ENCODE results near the gene GAREM1.

Gene GAREM1

DNA sequence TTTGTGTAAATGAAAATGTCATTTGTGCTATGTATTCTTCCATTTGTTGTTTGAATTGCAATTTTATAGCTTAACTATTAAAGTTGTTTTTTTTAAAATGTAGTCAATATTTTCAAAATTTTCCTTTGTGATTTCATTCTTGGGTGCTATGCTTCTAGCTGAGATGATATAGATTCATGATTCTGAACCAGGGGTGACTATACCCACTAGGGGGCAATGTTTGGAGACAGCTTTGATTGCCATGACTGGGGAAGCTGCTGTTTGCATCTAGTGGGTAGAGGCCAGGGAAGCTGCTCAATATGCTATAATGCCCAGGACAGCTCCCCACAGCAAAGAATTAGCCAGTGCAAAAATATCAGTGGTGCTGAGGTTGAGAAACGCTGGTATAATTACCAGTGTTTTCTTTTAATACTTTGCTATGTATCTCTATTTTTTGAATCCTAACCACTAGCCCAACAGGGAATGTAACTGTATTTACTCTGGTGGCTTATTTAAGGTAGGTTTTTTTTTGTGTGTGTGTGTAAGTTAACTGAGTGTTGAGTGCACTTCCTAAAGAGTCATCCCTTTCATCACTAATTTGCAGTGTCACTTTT, 181.1 kb downstream of the GAREM1 start:
- Histone ChIP-seq H3K36me3 (ENCODE audit: control insufficient read depth, insufficient read depth, low read length) (peaks cover 1% of the 10 kb centered on the region), H3K79me1 (ENCODE audit: low read length) (no peaks in the 10 kb centered on the region), H3K4ac (ENCODE audit: low read depth, low read length) (no peak overlapping the region), H3K56ac (ENCODE audit: low read length) (no peak overlapping the region), H3K79me2 (ENCODE audit: control insufficient read depth, insufficient read depth, low read length) (no peaks in the 10 kb centered on the region), H3K9ac (ENCODE audit: low read length) (no peak overlapping the region), H3K4me2 (ENCODE audit: low read length) (no peak overlapping the region), H2AK5ac (ENCODE audit: low read length) (no peak overlapping the region), H3K27ac (ENCODE audit: low read depth, low read length) (no peak overlapping the region), H3K18ac (ENCODE audit: low read length) (no peak overlapping the region), H2BK120ac (ENCODE audit: low read depth, low read length) (no peak overlapping the region), H3K4me3 (ENCODE audit: low read length) (no peak overlapping the region), H2BK5ac (ENCODE audit: low read length) (no peak overlapping the region), H3K4me1 (ENCODE audit: control insufficient read depth, low read depth, low read length) (no peaks in the 10 kb centered on the region), H4K8ac (ENCODE audit: low read depth, low read length) (no peak overlapping the region), H4K5ac (ENCODE audit: low read length) (no peak overlapping the region), H3K23ac (ENCODE audit: low read length) (no peak overlapping the region), H3K27me3 (ENCODE audit: insufficient read depth, low read length, poor library complexity) (no peaks in the 10 kb centered on the region), H2BK15ac (replicated peaks; ENCODE audit: low read depth) (no peak overlapping the region)
- no CpG with 5 or more reads among the region's 1 CpG for WGBS (ENCODE audit: extremely low coverage, insufficient coverage, low lambda C conversion rate)
- peak; percentile 82 for DNase-seq

GRCh38 chr18:32287873-32288272, 182.8 kb downstream of the GAREM1 start:
- Histone ChIP-seq H3K18ac (ENCODE audit: low read length) (no peak overlapping the region), H2BK120ac (ENCODE audit: low read depth, low read length) (no peak overlapping the region), H3K79me2 (ENCODE audit: control insufficient read depth, insufficient read depth, low read length) (no peaks in the 10 kb centered on the region), H3K9ac (ENCODE audit: low read length) (no peak overlapping the region), H3K56ac (ENCODE audit: low read length) (no peak overlapping the region), H4K5ac (ENCODE audit: low read length) (no peak overlapping the region), H3K4ac (ENCODE audit: low read depth, low read length) (no peak overlapping the region), H2BK5ac (ENCODE audit: low read length) (no peak overlapping the region), H2BK15ac (replicated peaks; ENCODE audit: low read depth) (no peak overlapping the region), H4K8ac (ENCODE audit: low read depth, low read length) (no peak overlapping the region), H3K4me2 (ENCODE audit: low read length) (no peak overlapping the region), H2AK5ac (ENCODE audit: low read length) (no peak overlapping the region), H3K23ac (ENCODE audit: low read length) (no peak overlapping the region), H3K27me3 (ENCODE audit: insufficient read depth, low read length, poor library complexity) (no peaks in the 10 kb centered on the region), H3K4me1 (ENCODE audit: control insufficient read depth, low read depth, low read length) (no peaks in the 10 kb centered on the region), H3K4me3 (ENCODE audit: low read length) (no peak overlapping the region), H3K79me1 (ENCODE audit: low read length) (no peaks in the 10 kb centered on the region), H3K36me3 (ENCODE audit: control insufficient read depth, insufficient read depth, low read length) (peaks cover 1% of the 10 kb centered on the region), H3K27ac (ENCODE audit: low read depth, low read length) (no peak overlapping the region)
- no peak for DNase-seq
- 100% methylated on average over 2 of the region's 9 CpGs for WGBS (ENCODE audit: extremely low coverage, insufficient coverage, low lambda C conversion rate)

- DNase-seq = peak; percentile 80
- Histone ChIP-seq H3K4me1 (ENCODE audit: control insufficient read depth, low read depth, low read length) (no peaks in the 10 kb centered on the region), H2AK5ac (ENCODE audit: low read length) (no peak overlapping the region), H2BK15ac (replicated peaks; ENCODE audit: low read depth) (no peak overlapping the region), H2BK5ac (ENCODE audit: low read length) (no peak overlapping the region), H3K4ac (ENCODE audit: low read depth, low read length) (no peak overlapping the region), H3K56ac (ENCODE audit: low read length) (no peak overlapping the region), H3K27ac (ENCODE audit: low read depth, low read length) (no peak overlapping the region), H3K4me2 (ENCODE audit: low read length) (no peak overlapping the region), H4K5ac (ENCODE audit: low read length) (no peak overlapping the region), H3K36me3 (ENCODE audit: control insufficient read depth, insufficient read depth, low read length) (peaks cover 1% of the 10 kb centered on the region), H3K4me3 (ENCODE audit: low read length) (no peak overlapping the region), H3K9ac (ENCODE audit: low read length) (no peak overlapping the region), H4K8ac (ENCODE audit: low read depth, low read length) (no peak overlapping the region), H3K79me2 (ENCODE audit: control insufficient read depth, insufficient read depth, low read length) (no peaks in the 10 kb centered on the region), H3K23ac (ENCODE audit: low read length) (no peak overlapping the region), H2BK120ac (ENCODE audit: low read depth, low read length) (no peak overlapping the region), H3K18ac (ENCODE audit: low read length) (no peak overlapping the region), H3K79me1 (ENCODE audit: low read length) (no peaks in the 10 kb centered on the region), H3K27me3 (ENCODE audit: insufficient read depth, low read length, poor library complexity) (no peaks in the 10 kb centered on the region)
- WGBS (ENCODE audit: extremely low coverage, insufficient coverage, low lambda C conversion rate) = no CpG with 5 or more reads among the region's 16 CpGs
Observed at GRCh38 chr18:32287249-32287648, 183.4 kb downstream of the GAREM1 start.

DNA sequence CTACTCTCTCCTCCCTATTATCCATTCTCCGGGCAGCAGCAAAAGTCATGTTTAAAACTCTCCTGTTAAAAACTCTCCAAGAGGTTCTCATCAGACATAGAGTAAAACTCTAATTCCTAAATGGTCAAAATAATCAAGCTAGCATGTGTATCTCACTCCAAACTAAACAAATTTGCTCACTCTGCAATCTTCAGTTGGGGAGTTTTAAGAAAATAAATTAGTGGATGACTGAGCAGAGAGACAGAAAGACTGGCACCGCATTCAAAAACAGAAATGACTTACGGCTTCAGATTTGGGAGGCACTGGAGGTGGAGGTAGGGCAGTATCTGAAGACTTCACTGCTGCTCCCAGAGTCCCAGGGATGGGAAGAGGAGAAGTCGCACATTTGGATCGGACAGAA, 183.9 kb downstream of the GAREM1 start:
- H2AK5ac ChIP-seq (ENCODE audit: low read length) = no peak overlapping the region
- H4K5ac ChIP-seq (ENCODE audit: low read length) = no peak overlapping the region
- no peak overlapping the region for H2BK15ac ChIP-seq (replicated peaks; ENCODE audit: low read depth)
- no peaks in the 10 kb centered on the region for H3K27me3 ChIP-seq (ENCODE audit: insufficient read depth, low read length, poor library complexity)
- DNase-seq = no peak
- no peaks in the 10 kb centered on the region for H3K79me1 ChIP-seq (ENCODE audit: low read length)
- H3K56ac ChIP-seq (ENCODE audit: low read length) = no peak overlapping the region
- no peaks in the 10 kb centered on the region for H3K79me2 ChIP-seq (ENCODE audit: control insufficient read depth, insufficient read depth, low read length)
- no CpG with 5 or more reads among the region's 5 CpGs for WGBS (ENCODE audit: extremely low coverage, insufficient coverage, low lambda C conversion rate)
- H3K27ac ChIP-seq (ENCODE audit: low read depth, low read length) = no peak overlapping the region
- no peaks in the 10 kb centered on the region for H3K4me1 ChIP-seq (ENCODE audit: control insufficient read depth, low read depth, low read length)
- H3K4me2 ChIP-seq (ENCODE audit: low read length) = no peak overlapping the region
- H4K8ac ChIP-seq (ENCODE audit: low read depth, low read length) = no peak overlapping the region
- H3K36me3 ChIP-seq (ENCODE audit: control insufficient read depth, insufficient read depth, low read length) = peaks cover 1% of the 10 kb centered on the region
- no peak overlapping the region for H2BK120ac ChIP-seq (ENCODE audit: low read depth, low read length)
- H3K4me3 ChIP-seq (ENCODE audit: low read length) = no peak overlapping the region
- no peak overlapping the region for H3K23ac ChIP-seq (ENCODE audit: low read length)
- H2BK5ac ChIP-seq (ENCODE audit: low read length) = no peak overlapping the region
- no peak overlapping the region for H3K9ac ChIP-seq (ENCODE audit: low read length)
- H3K18ac ChIP-seq (ENCODE audit: low read length) = no peak overlapping the region
- H3K4ac ChIP-seq (ENCODE audit: low read depth, low read length) = no peak overlapping the region

- Histone ChIP-seq H3K36me3 (ENCODE audit: control insufficient read depth, insufficient read depth, low read length) (peaks cover 1% of the 10 kb centered on the region), H3K56ac (ENCODE audit: low read length) (no peak overlapping the region), H2AK5ac (ENCODE audit: low read length) (no peak overlapping the region), H4K5ac (ENCODE audit: low read length) (no peak overlapping the region), H3K9ac (ENCODE audit: low read length) (no peak overlapping the region), H2BK5ac (ENCODE audit: low read length) (no peak overlapping the region), H3K4me1 (ENCODE audit: control insufficient read depth, low read depth, low read length) (no peaks in the 10 kb centered on the region), H3K79me1 (ENCODE audit: low read length) (no peaks in the 10 kb centered on the region), H3K23ac (ENCODE audit: low read length) (no peak overlapping the region), H3K79me2 (ENCODE audit: control insufficient read depth, insufficient read depth, low read length) (no peaks in the 10 kb centered on the region), H3K27me3 (ENCODE audit: insufficient read depth, low read length, poor library complexity) (no peaks in the 10 kb centered on the region), H3K4me2 (ENCODE audit: low read length) (no peak overlapping the region), H3K4ac (ENCODE audit: low read depth, low read length) (no peak overlapping the region), H3K27ac (ENCODE audit: low read depth, low read length) (no peak overlapping the region), H3K18ac (ENCODE audit: low read length) (no peak overlapping the region), H3K4me3 (ENCODE audit: low read length) (no peak overlapping the region), H2BK120ac (ENCODE audit: low read depth, low read length) (no peak overlapping the region), H4K8ac (ENCODE audit: low read depth, low read length) (no peak overlapping the region), H2BK15ac (replicated peaks; ENCODE audit: low read depth) (no peak overlapping the region)
- no CpG with 5 or more reads among the region's 1 CpG for WGBS (ENCODE audit: extremely low coverage, insufficient coverage, low lambda C conversion rate)
- no peak for DNase-seq
Observed at GRCh38 chr18:32284284-32284683, 186.4 kb downstream of the GAREM1 start.

GRCh38 chr18:32280911-32281310, 189.8 kb downstream of the GAREM1 start:
- Histone ChIP-seq H3K27me3 (ENCODE audit: insufficient read depth, low read length, poor library complexity) (no peaks in the 10 kb centered on the region), H2BK120ac (ENCODE audit: low read depth, low read length) (no peak overlapping the region), H3K56ac (ENCODE audit: low read length) (no peak overlapping the region), H3K79me1 (ENCODE audit: low read length) (no peaks in the 10 kb centered on the region), H3K79me2 (ENCODE audit: control insufficient read depth, insufficient read depth, low read length) (no peaks in the 10 kb centered on the region), H2BK5ac (ENCODE audit: low read length) (no peak overlapping the region), H3K4ac (ENCODE audit: low read depth, low read length) (no peak overlapping the region), H3K27ac (ENCODE audit: low read depth, low read length) (no peak overlapping the region), H3K4me3 (ENCODE audit: low read length) (no peak overlapping the region), H3K36me3 (ENCODE audit: control insufficient read depth, insufficient read depth, low read length) (peaks cover 1% of the 10 kb centered on the region), H3K4me1 (ENCODE audit: control insufficient read depth, low read depth, low read length) (no peaks in the 10 kb centered on the region), H3K23ac (ENCODE audit: low read length) (no peak overlapping the region), H4K5ac (ENCODE audit: low read length) (no peak overlapping the region), H3K18ac (ENCODE audit: low read length) (no peak overlapping the region), H4K8ac (ENCODE audit: low read depth, low read length) (no peak overlapping the region), H3K9ac (ENCODE audit: low read length) (no peak overlapping the region), H2BK15ac (replicated peaks; ENCODE audit: low read depth) (no peak overlapping the region), H2AK5ac (ENCODE audit: low read length) (no peak overlapping the region), H3K4me2 (ENCODE audit: low read length) (no peak overlapping the region)
- DNase-seq = no peak
- no CpG with 5 or more reads among the region's 4 CpGs for WGBS (ENCODE audit: extremely low coverage, insufficient coverage, low lambda C conversion rate)
